Measurements from ENCODE around the gene BAZ1B. TPM values are rescaled to one million over a fixed set of nuclear protein-coding genes. Genes with fewer than 3 reads are reported as not detected.
"Not testable (repeated sequence)": the region's sequence is repeated elsewhere in the genome, so short reads cannot be mapped to it uniquely, and the experiment has no call there.

BAZ1B gene
- total RNA-seq, 1 donor from 2014 or later, result 80.7 TPM

DNA sequence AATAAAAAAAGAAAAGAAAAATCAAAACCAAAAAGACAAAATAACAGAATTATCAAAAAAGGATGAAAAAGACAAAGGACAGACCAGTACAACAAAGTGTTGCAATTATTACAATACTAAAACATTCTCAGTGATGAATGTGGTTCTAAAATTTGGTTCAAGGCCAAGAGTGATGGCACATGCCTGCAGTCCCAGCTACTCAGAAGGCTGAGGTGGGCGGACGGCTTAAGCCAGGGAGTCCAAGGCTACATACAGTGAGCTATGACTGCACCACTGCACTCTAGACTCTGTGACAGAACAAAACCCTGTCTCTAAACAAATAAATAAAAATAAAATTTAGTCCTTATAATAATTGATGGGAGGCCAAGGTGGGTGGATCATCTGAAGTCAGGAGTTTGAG is 14.5 kb downstream of the BAZ1B start:
- Mint-ChIP-seq H3K27me3 (ENCODE audit: unreplicated experiment) (no peaks in the 10 kb centered on the region), H3K36me3 (ENCODE audit: unreplicated experiment) (peaks cover 40% of the 10 kb centered on the region), H3K4me1 (ENCODE audit: unreplicated experiment) (peaks cover 17% of the 10 kb centered on the region), H3K9me3 (ENCODE audit: unreplicated experiment) (no peaks in the 10 kb centered on the region), H3K27ac (ENCODE audit: unreplicated experiment) (no peak overlapping the region), H3K4me3 (ENCODE audit: unreplicated experiment) (no peak overlapping the region)
- TF ChIP-seq CTCF (IDR thresholded peaks at IDR 0.05), result no peak
- DNase-seq (ENCODE audit: extremely low spot score, unreplicated experiment), result no peak

DNA sequence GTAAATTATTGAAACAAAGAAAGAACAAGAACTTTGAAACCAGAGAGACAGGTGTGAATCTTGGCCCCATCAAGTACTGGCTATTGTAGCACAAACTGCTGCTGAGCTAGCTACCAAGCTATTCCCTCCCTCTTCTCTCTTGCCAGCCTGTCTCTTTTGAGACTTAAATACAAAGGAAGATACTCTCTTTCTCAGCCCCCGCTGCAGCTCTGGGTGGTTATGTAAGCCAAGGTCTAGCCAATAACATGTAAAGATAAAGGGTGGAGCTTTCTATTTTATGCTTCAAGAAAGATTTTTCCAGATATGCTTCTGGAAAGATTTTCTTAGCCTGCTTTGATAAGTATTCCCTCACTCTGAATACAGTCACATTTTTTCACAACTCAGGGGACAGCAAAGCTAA is 17.2 kb downstream of the BAZ1B start:
- no peak overlapping the region for H3K4me3 Mint-ChIP-seq (ENCODE audit: unreplicated experiment)

GRCh38 chr7:73504017-73504416 is 18.1 kb downstream of the BAZ1B start:
- H3K27me3 Mint-ChIP-seq (ENCODE audit: unreplicated experiment), result no peaks in the 10 kb centered on the region
- peaks cover 48% of the 10 kb centered on the region for H3K36me3 Mint-ChIP-seq (ENCODE audit: unreplicated experiment)
- DNase-seq (ENCODE audit: extremely low spot score, unreplicated experiment), result no peak
- H3K4me1 Mint-ChIP-seq (ENCODE audit: unreplicated experiment), result no peaks in the 10 kb centered on the region
- no peak overlapping the region for H3K27ac Mint-ChIP-seq (ENCODE audit: unreplicated experiment)
- no peak overlapping the region for H3K4me3 Mint-ChIP-seq (ENCODE audit: unreplicated experiment)
- no peak for TF ChIP-seq CTCF (IDR thresholded peaks at IDR 0.05)
- no peaks in the 10 kb centered on the region for H3K9me3 Mint-ChIP-seq (ENCODE audit: unreplicated experiment)

More for the DNA sequence above, 17.2 kb downstream of the BAZ1B start:
- Mint-ChIP-seq H3K9me3 (ENCODE audit: unreplicated experiment) (no peaks in the 10 kb centered on the region), H3K4me1 (ENCODE audit: unreplicated experiment) (no peaks in the 10 kb centered on the region), H3K27me3 (ENCODE audit: unreplicated experiment) (no peaks in the 10 kb centered on the region), H3K27ac (ENCODE audit: unreplicated experiment) (no peak overlapping the region), H3K36me3 (ENCODE audit: unreplicated experiment) (peaks cover 45% of the 10 kb centered on the region)
- DNase-seq (ENCODE audit: extremely low spot score, unreplicated experiment), result no peak
- no peak for TF ChIP-seq CTCF (IDR thresholded peaks at IDR 0.05)

- DNase-seq (ENCODE audit: extremely low spot score, unreplicated experiment), result no peak
- no peak for TF ChIP-seq CTCF (IDR thresholded peaks at IDR 0.05)
- Mint-ChIP-seq H3K27ac (ENCODE audit: unreplicated experiment) (no peak overlapping the region), H3K4me3 (ENCODE audit: unreplicated experiment) (no peak overlapping the region), H3K4me1 (ENCODE audit: unreplicated experiment) (no peaks in the 10 kb centered on the region), H3K36me3 (ENCODE audit: unreplicated experiment) (peaks cover 48% of the 10 kb centered on the region), H3K27me3 (ENCODE audit: unreplicated experiment) (no peaks in the 10 kb centered on the region), H3K9me3 (ENCODE audit: unreplicated experiment) (no peaks in the 10 kb centered on the region)
Measured at GRCh38 chr7:73503229-73503628, 18.9 kb downstream of the BAZ1B start.

- H3K27ac Mint-ChIP-seq (ENCODE audit: unreplicated experiment), result no peak overlapping the region
- peaks cover 65% of the 10 kb centered on the region for H3K36me3 Mint-ChIP-seq (ENCODE audit: unreplicated experiment)
- no peak for TF ChIP-seq CTCF (IDR thresholded peaks at IDR 0.05)
- no peak overlapping the region for H3K4me3 Mint-ChIP-seq (ENCODE audit: unreplicated experiment)
- no peak for DNase-seq (ENCODE audit: extremely low spot score, unreplicated experiment)
- H3K27me3 Mint-ChIP-seq (ENCODE audit: unreplicated experiment), result no peaks in the 10 kb centered on the region
- no peaks in the 10 kb centered on the region for H3K9me3 Mint-ChIP-seq (ENCODE audit: unreplicated experiment)
- no peaks in the 10 kb centered on the region for H3K4me1 Mint-ChIP-seq (ENCODE audit: unreplicated experiment)
Measured at GRCh38 chr7:73496626-73497025, 25.5 kb downstream of the BAZ1B start.

GRCh38 chr7:73495507-73495906 is 26.6 kb downstream of the BAZ1B start:
- not testable (repeated sequence) for H3K4me1 Mint-ChIP-seq (ENCODE audit: unreplicated experiment); H3K9me3 Mint-ChIP-seq (ENCODE audit: unreplicated experiment); DNase-seq (ENCODE audit: extremely low spot score, unreplicated experiment); H3K4me3 Mint-ChIP-seq (ENCODE audit: unreplicated experiment); H3K27ac Mint-ChIP-seq (ENCODE audit: unreplicated experiment); H3K27me3 Mint-ChIP-seq (ENCODE audit: unreplicated experiment)
- H3K36me3 Mint-ChIP-seq (ENCODE audit: unreplicated experiment), result peaks cover 59% of the 10 kb centered on the region

All from osteocyte (in vitro differentiated cells).